Testis (tissue), 2 donors: Measurements from ENCODE around the gene CNOT10.
"Not testable (repeated sequence)": the region's sequence is repeated elsewhere in the genome, so short reads cannot be mapped to it uniquely, and the experiment has no call there.

Experiments used
- CTCF ChIP-seq, 3 experiments: fragments of 450-650 bp in 2 of 3; fragments of 200-600 bp in 1 of 3; sonication (generic) in 1 of 3; IDR thresholded peaks; one replicate each; pipeline ENCODE4 v1.5.1; 2016 to 2019; ENCODE audit warnings: antibody characterized with exemption in 3 of 3, mild to moderate bottlenecking in 2 of 3, moderate library complexity in 1 of 3
- POLR2A ChIP-seq: fragments of 450-650 bp; IDR thresholded peaks from one replicate; pipeline ENCODE4 v1.6.1; 2017; ENCODE audit warnings: antibody characterized with exemption, mild to moderate bottlenecking, moderate library complexity

- TF ChIP-seq CTCF (IDR thresholded peaks at IDR 0.05); POLR2A: not testable (repeated sequence)
These were observed 111.5 kb downstream of the CNOT10 start for GRCh38 chr3:32796384-32796950.
